Mammary epithelial cell (primary cell): ENCODE measurements around the gene TRPV5.

Experiments
- EZH2 ChIP-seq: IDR thresholded peaks from 2 replicates; pipeline ENCODE4 v1.6.1; 2012; ENCODE audit warnings: low read length, inconsistent platforms, borderline replicate concordance
- TF ChIP-seq, protein P1 (sequence below), 2 donors: IDR thresholded peaks in 1 of 2; conservative IDR thresholded peaks in 1 of 2; 2 replicates each; pipeline ENCODE4 v1.5.1; 2011 to 2012; ENCODE audit warnings: inconsistent platforms in 2 of 2, low read length in 2 of 2, mild to moderate bottlenecking in 2 of 2, control low read depth in 1 of 2, low read depth in 1 of 2; ENCODE audit not compliant: insufficient read depth in 1 of 2; ENCODE audit errors: extremely low read depth in 1 of 2

DNA sequence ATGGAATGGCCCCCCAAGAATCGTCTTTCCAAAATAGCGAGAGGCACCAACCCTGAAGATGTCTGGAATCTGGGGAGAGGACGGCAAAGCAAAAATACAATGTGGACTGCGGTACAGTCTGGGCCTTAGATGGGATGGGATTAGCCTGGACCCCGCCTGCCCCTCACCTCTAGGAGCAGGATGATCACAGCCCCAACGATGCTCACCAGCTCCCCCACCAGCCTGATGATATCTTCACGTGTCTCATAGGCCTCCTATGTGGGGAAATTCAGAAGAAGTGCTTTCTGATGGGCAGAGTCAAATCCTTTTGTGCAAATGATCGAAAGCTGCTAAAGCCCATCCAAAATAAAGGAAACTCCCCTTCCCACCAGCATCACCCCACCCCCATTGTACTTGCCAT is 18.2 kb downstream of the TRPV5 start:
- TF ChIP-seq, protein P1, sequence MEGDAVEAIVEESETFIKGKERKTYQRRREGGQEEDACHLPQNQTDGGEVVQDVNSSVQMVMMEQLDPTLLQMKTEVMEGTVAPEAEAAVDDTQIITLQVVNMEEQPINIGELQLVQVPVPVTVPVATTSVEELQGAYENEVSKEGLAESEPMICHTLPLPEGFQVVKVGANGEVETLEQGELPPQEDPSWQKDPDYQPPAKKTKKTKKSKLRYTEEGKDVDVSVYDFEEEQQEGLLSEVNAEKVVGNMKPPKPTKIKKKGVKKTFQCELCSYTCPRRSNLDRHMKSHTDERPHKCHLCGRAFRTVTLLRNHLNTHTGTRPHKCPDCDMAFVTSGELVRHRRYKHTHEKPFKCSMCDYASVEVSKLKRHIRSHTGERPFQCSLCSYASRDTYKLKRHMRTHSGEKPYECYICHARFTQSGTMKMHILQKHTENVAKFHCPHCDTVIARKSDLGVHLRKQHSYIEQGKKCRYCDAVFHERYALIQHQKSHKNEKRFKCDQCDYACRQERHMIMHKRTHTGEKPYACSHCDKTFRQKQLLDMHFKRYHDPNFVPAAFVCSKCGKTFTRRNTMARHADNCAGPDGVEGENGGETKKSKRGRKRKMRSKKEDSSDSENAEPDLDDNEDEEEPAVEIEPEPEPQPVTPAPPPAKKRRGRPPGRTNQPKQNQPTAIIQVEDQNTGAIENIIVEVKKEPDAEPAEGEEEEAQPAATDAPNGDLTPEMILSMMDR (conservative IDR thresholded peaks at IDR 0.05 in 1 of 2, IDR thresholded peaks at IDR 0.05 in 1 of 2; ENCODE audit: extremely low read depth in 1 of 2, insufficient read depth in 1 of 2, low read depth in 1 of 2, low read length in 2 of 2): no peak
- TF ChIP-seq EZH2: no peak
